WERI-Rb-1 (cell line): ENCODE results near the gene POC1B.

ENCODE experiments used
- DNase-seq: peaks from one replicate; pipeline ENCODE4 v3.0.0-alpha.2; 2020
- H3K27ac ChIP-seq: fragments of 250-450 bp; sonication (Bioruptor Pico); 2 replicates; pipeline ENCODE4 v1.5.1; 2020; ENCODE audit warnings: mild to moderate bottlenecking, moderate library complexity
- H3K27me3 ChIP-seq: fragments of 250-450 bp; sonication (Bioruptor Pico); 2 replicates; pipeline ENCODE4 v1.5.1; 2021; ENCODE audit warnings: mild to moderate bottlenecking, low read depth, moderate library complexity; ENCODE audit not compliant: insufficient read depth, severe bottlenecking
- H3K36me3 ChIP-seq: fragments of 250-450 bp; sonication (Bioruptor Pico); 2 replicates; pipeline ENCODE4 v1.5.1; 2020; ENCODE audit warnings: mild to moderate bottlenecking, moderate library complexity
- H3K4me3 ChIP-seq: 2 replicates; pipeline ENCODE4 v1.5.1; 2011; ENCODE audit warnings: low read depth, mild to moderate bottlenecking, control low read depth, low read length
- H3K9me3 ChIP-seq: fragments of 250-450 bp; sonication (Bioruptor Pico); 2 replicates; pipeline ENCODE4 v1.5.1; 2021; ENCODE audit warnings: mild to moderate bottlenecking, moderate library complexity; ENCODE audit not compliant: severe bottlenecking
- CTCF ChIP-seq: IDR thresholded peaks from 2 replicates; pipeline ENCODE4 v1.5.1; 2011; ENCODE audit warnings: low read depth, mild to moderate bottlenecking, control low read depth, inconsistent platforms, low read length

Gene POC1B

GRCh38 chr12:89393551-89394121 is 132.2 kb downstream of the POC1B start:
- DNase-seq: no peak
- Histone ChIP-seq H3K27me3 (no peaks in the 10 kb centered on the region), H3K36me3 (no peaks in the 10 kb centered on the region), H3K27ac (no peak overlapping the region), H3K4me3 (no peak overlapping the region), H3K9me3 (no peaks in the 10 kb centered on the region)
- no peak for TF ChIP-seq CTCF

DNA sequence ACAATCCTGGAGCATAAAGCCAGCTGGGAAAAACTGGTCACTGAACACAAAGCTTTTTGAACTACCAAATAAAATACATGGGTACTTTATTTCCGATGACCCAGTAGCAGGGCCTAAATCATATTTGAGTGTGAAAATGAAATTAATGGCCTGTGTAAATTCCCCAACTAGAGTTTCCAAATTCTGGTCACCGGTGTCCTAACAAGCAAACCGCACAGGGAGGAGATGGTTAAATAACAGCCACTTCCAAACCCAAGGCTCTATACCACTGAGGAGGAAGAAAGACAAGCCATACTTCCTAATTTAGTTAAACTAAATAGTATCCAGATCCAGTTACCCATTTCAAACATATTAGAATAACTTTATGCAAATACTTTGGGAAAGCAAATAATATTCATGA is 133.5 kb downstream of the POC1B start:
- DNase-seq: no peak
- no peaks in the 10 kb centered on the region for H3K27me3 ChIP-seq
- H3K36me3 ChIP-seq: no peaks in the 10 kb centered on the region
- no peak overlapping the region for H3K4me3 ChIP-seq
- no peaks in the 10 kb centered on the region for H3K9me3 ChIP-seq
- no peak overlapping the region for H3K27ac ChIP-seq
- no peak for TF ChIP-seq CTCF

- no peak for DNase-seq
- Histone ChIP-seq H3K9me3 (no peaks in the 10 kb centered on the region), H3K27ac (no peak overlapping the region), H3K27me3 (no peaks in the 10 kb centered on the region), H3K36me3 (no peaks in the 10 kb centered on the region), H3K4me3 (no peak overlapping the region)
- no peak for TF ChIP-seq CTCF
Observed at GRCh38 chr12:89391726-89392336, 134.0 kb downstream of the POC1B start.

DNA sequence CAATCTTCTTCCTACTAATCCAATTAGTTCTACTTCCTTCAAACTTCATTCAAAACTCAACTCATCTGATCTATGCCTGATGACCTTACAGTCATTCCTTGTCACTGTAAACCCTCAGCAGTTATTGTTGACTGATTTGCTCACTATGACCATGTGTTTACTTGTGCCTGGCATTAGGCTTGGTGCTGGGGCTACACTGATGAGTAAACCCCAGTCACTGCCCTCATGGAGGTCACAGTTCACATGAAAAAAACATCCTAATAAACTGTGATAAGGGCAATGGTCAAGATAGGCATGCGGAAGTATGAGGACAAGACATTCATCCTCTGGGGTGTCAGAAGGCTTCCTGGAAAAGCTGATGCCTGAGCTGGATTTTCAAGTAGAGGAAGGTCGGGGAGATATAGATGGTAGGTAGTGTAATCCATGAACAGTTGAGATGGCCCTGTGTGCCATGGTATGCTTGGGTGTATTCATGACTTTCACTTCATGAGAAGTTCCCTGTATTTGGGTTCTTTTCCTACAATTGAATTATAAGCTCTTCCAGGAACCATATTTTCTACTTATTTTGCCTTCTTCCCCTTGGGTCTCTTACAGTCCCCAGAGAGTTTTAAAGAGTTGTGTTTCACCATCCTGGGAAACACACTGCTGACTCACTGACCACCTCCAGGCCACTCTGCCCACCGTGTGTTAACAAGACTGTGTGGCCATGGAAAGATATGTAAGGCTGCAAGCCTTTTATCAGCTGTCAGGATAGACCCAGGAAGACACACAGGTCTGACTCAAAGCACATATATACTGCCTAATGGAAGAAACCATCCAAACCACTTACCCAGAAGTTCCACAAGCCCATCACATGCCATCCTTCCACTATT is 134.8 kb downstream of the POC1B start:
- no peak for DNase-seq
- H3K27me3 ChIP-seq: no peaks in the 10 kb centered on the region
- no peaks in the 10 kb centered on the region for H3K9me3 ChIP-seq
- H3K36me3 ChIP-seq: no peaks in the 10 kb centered on the region
- H3K4me3 ChIP-seq: no peak overlapping the region
- TF ChIP-seq CTCF: no peak
- no peak overlapping the region for H3K27ac ChIP-seq

GRCh38 chr12:89389755-89390661 is 135.8 kb downstream of the POC1B start:
- TF ChIP-seq CTCF: no peak
- Histone ChIP-seq H3K9me3 (no peaks in the 10 kb centered on the region), H3K27ac (no peak overlapping the region), H3K27me3 (no peaks in the 10 kb centered on the region), H3K36me3 (no peaks in the 10 kb centered on the region), H3K4me3 (no peak overlapping the region)
- DNase-seq: no peak
